ENCODE data around the gene SERTM1. TPM values are rescaled to one million over a fixed set of nuclear protein-coding genes. Genes with fewer than 3 reads are reported as not detected.

The SERTM1 gene
- total and polyA plus RNA-seq, 2 of the 8 experiments (the other 6 are each of a cell fraction or from before 2014, with no cell fraction given): 0.48 to 1.6 TPM

GRCh38 chr13:36725936-36726335 lies 52.1 kb downstream of the SERTM1 start (continued):
- TF ChIP-seq, protein P1, sequence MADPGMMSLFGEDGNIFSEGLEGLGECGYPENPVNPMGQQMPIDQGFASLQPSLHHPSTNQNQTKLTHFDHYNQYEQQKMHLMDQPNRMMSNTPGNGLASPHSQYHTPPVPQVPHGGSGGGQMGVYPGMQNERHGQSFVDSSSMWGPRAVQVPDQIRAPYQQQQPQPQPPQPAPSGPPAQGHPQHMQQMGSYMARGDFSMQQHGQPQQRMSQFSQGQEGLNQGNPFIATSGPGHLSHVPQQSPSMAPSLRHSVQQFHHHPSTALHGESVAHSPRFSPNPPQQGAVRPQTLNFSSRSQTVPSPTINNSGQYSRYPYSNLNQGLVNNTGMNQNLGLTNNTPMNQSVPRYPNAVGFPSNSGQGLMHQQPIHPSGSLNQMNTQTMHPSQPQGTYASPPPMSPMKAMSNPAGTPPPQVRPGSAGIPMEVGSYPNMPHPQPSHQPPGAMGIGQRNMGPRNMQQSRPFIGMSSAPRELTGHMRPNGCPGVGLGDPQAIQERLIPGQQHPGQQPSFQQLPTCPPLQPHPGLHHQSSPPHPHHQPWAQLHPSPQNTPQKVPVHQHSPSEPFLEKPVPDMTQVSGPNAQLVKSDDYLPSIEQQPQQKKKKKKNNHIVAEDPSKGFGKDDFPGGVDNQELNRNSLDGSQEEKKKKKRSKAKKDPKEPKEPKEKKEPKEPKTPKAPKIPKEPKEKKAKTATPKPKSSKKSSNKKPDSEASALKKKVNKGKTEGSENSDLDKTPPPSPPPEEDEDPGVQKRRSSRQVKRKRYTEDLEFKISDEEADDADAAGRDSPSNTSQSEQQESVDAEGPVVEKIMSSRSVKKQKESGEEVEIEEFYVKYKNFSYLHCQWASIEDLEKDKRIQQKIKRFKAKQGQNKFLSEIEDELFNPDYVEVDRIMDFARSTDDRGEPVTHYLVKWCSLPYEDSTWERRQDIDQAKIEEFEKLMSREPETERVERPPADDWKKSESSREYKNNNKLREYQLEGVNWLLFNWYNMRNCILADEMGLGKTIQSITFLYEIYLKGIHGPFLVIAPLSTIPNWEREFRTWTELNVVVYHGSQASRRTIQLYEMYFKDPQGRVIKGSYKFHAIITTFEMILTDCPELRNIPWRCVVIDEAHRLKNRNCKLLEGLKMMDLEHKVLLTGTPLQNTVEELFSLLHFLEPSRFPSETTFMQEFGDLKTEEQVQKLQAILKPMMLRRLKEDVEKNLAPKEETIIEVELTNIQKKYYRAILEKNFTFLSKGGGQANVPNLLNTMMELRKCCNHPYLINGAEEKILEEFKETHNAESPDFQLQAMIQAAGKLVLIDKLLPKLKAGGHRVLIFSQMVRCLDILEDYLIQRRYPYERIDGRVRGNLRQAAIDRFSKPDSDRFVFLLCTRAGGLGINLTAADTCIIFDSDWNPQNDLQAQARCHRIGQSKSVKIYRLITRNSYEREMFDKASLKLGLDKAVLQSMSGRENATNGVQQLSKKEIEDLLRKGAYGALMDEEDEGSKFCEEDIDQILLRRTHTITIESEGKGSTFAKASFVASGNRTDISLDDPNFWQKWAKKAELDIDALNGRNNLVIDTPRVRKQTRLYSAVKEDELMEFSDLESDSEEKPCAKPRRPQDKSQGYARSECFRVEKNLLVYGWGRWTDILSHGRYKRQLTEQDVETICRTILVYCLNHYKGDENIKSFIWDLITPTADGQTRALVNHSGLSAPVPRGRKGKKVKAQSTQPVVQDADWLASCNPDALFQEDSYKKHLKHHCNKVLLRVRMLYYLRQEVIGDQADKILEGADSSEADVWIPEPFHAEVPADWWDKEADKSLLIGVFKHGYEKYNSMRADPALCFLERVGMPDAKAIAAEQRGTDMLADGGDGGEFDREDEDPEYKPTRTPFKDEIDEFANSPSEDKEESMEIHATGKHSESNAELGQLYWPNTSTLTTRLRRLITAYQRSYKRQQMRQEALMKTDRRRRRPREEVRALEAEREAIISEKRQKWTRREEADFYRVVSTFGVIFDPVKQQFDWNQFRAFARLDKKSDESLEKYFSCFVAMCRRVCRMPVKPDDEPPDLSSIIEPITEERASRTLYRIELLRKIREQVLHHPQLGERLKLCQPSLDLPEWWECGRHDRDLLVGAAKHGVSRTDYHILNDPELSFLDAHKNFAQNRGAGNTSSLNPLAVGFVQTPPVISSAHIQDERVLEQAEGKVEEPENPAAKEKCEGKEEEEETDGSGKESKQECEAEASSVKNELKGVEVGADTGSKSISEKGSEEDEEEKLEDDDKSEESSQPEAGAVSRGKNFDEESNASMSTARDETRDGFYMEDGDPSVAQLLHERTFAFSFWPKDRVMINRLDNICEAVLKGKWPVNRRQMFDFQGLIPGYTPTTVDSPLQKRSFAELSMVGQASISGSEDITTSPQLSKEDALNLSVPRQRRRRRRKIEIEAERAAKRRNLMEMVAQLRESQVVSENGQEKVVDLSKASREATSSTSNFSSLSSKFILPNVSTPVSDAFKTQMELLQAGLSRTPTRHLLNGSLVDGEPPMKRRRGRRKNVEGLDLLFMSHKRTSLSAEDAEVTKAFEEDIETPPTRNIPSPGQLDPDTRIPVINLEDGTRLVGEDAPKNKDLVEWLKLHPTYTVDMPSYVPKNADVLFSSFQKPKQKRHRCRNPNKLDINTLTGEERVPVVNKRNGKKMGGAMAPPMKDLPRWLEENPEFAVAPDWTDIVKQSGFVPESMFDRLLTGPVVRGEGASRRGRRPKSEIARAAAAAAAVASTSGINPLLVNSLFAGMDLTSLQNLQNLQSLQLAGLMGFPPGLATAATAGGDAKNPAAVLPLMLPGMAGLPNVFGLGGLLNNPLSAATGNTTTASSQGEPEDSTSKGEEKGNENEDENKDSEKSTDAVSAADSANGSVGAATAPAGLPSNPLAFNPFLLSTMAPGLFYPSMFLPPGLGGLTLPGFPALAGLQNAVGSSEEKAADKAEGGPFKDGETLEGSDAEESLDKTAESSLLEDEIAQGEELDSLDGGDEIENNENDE (IDR thresholded peaks at IDR 0.05; ENCODE audit: insufficient replicate concordance, low read length): no peak
- TF ChIP-seq BACH1 (IDR thresholded peaks at IDR 0.05; ENCODE audit: low read length) (no peak), RAD21 (IDR thresholded peaks at IDR 0.05 in 1 of 2, conservative IDR thresholded peaks at IDR 0.05 in 1 of 2; ENCODE audit: low read depth in 2 of 2, low read length in 2 of 2) (no peak), SP2 (IDR thresholded peaks at IDR 0.05; ENCODE audit: low read length) (no peak), ZNF274 (IDR thresholded peaks at IDR 0.05; ENCODE audit: borderline replicate concordance, extremely low read depth, low read length) (no peak), SAP30 (IDR thresholded peaks at IDR 0.05; ENCODE audit: insufficient read depth, insufficient replicate concordance, low read length) (no peak), RXRA (IDR thresholded peaks at IDR 0.05; ENCODE audit: insufficient read depth, low read depth, low read length) (no peak), RFX5 (IDR thresholded peaks at IDR 0.05; ENCODE audit: borderline replicate concordance, low read depth, low read length) (no peak)
- TF ChIP-seq, protein P2, sequence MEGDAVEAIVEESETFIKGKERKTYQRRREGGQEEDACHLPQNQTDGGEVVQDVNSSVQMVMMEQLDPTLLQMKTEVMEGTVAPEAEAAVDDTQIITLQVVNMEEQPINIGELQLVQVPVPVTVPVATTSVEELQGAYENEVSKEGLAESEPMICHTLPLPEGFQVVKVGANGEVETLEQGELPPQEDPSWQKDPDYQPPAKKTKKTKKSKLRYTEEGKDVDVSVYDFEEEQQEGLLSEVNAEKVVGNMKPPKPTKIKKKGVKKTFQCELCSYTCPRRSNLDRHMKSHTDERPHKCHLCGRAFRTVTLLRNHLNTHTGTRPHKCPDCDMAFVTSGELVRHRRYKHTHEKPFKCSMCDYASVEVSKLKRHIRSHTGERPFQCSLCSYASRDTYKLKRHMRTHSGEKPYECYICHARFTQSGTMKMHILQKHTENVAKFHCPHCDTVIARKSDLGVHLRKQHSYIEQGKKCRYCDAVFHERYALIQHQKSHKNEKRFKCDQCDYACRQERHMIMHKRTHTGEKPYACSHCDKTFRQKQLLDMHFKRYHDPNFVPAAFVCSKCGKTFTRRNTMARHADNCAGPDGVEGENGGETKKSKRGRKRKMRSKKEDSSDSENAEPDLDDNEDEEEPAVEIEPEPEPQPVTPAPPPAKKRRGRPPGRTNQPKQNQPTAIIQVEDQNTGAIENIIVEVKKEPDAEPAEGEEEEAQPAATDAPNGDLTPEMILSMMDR (IDR thresholded peaks at IDR 0.05; ENCODE audit: control extremely low read depth in 1 of 3, insufficient read depth in 1 of 3, low read depth in 1 of 3, low read length in 3 of 3): no peak
